K562 (cell line): ENCODE measurements around the gene RIN3. TPM values are rescaled to one million over a fixed set of nuclear protein-coding genes. Genes with fewer than 3 reads are reported as not detected.

Experiments used
- ATAC-seq: fragments of 200-7000 bp; cut with Tn5 transposase; 3 replicates; pipeline ENCODE4 v1.9.1; 2020; ENCODE audit warnings: moderate library complexity
- BruUV-seq: library from RNA; stranded (reverse); fragments of 400-500 nt; replicated peaks from 2 replicates; lab custom pipeline; 2021; lab: Mats Ljungman, UMichigan
- CTCF ChIA-PET: fragments of 300-600 bp; formaldehyde crosslinking; extraction: SDS; loops from one replicate; lab custom pipeline; 2021; ENCODE audit warnings: low intra/inter-chr PET ratio; lab: Yijun Ruan, JAX
- POLR2A ChIA-PET: fragments of 300-600, 350-650 bp; sonication (Branson Sonifier 250); formaldehyde crosslinking; extraction: SDS; loops from one replicate; lab custom pipeline; 2021; ENCODE audit warnings: antibody characterized with exemption, inconsistent platforms; lab: Yijun Ruan, JAX
- DNase-seq, 4 experiments: peaks; one replicate each; pipeline versions ENCODE4 v3.0.0 to v3.0.0-alpha.2; 2011 to 2018; ENCODE audit warnings: low spot score in 3 of 4, mixed read lengths in 3 of 4; ENCODE audit errors: extremely low read depth in 1 of 4
- FAIRE-seq: peaks from 2 replicates; lab custom pipeline; 2011; peaks lifted over from hg19 to GRCh38; lab: Jason Lieb, UNC
- H2AFZ ChIP-seq: 2 replicates; pipeline ENCODE4 v1.6.0; 2011; ENCODE audit warnings: low read depth, low read length, control low read depth, inconsistent platforms
- H3K27ac ChIP-seq: fragments of 200-600 bp; 3 replicates; pipeline ENCODE4 v1.8.0; 2011; ENCODE audit warnings: low read depth, mild to moderate bottlenecking, control low read depth, inconsistent platforms, low read length, moderate library complexity, mixed read lengths; ENCODE audit errors: extremely low read depth
- H3K27me3 ChIP-seq, 2 experiments: fragments of 300-600 bp in 1 of 2; 2 replicates in 1 of 2; 3 replicates in 1 of 2; pipeline versions ENCODE4 v1.6.0 to v1.8.0; 2011; ENCODE audit warnings: inconsistent platforms in 2 of 2, low read length in 2 of 2, mild to moderate bottlenecking in 1 of 2, mixed read lengths in 1 of 2, moderate library complexity in 1 of 2; ENCODE audit not compliant: control insufficient read depth in 2 of 2, insufficient read depth in 2 of 2
- H3K36me3 ChIP-seq: fragments of 300-600 bp; 3 replicates; pipeline ENCODE4 v1.8.0; 2011; ENCODE audit warnings: mild to moderate bottlenecking, low read length, inconsistent platforms; ENCODE audit not compliant: control insufficient read depth, insufficient read depth
- H3K4me1 ChIP-seq, 2 experiments: fragments of 200-600 bp in 1 of 2; replicated peaks in 1 of 2; 2 replicates in 1 of 2; 3 replicates in 1 of 2; pipeline versions ENCODE4 v1.5.1 to v1.8.0; 2011; ENCODE audit warnings: inconsistent platforms in 2 of 2, low read length in 2 of 2, mild to moderate bottlenecking in 1 of 2, mixed read lengths in 1 of 2, moderate library complexity in 1 of 2; ENCODE audit not compliant: control insufficient read depth in 2 of 2, insufficient read depth in 2 of 2
- H3K4me2 ChIP-seq: 2 replicates; pipeline ENCODE4 v1.6.1; 2011; ENCODE audit warnings: low read length, control low read depth, inconsistent platforms, mixed read lengths; ENCODE audit not compliant: insufficient read depth
- H3K4me3 ChIP-seq: fragments of 200-600 bp; sonication (generic), shearing (Covaris generic); 2 replicates; pipeline ENCODE4 v1.5.1; 2016; ENCODE audit warnings: control low read depth, inconsistent platforms
- H3K79me2 ChIP-seq: fragments of 200-600 bp; 3 replicates; pipeline ENCODE4 v1.8.0; 2011; ENCODE audit warnings: low read length, inconsistent platforms; ENCODE audit not compliant: control insufficient read depth, insufficient read depth
- H3K9ac ChIP-seq, 2 experiments: 2 replicates each; pipeline versions ENCODE4 v1.6.0 to v1.6.1; 2011; ENCODE audit warnings: low read depth in 2 of 2, low read length in 2 of 2, control low read depth in 1 of 2, inconsistent platforms in 1 of 2, mild to moderate bottlenecking in 1 of 2, mixed read lengths in 1 of 2; ENCODE audit not compliant: insufficient read depth in 1 of 2
- H3K9me1 ChIP-seq: one replicate; pipeline ENCODE4 v1.6.0; 2011; ENCODE audit warnings: inconsistent platforms, mild to moderate bottlenecking, low read length, moderate library complexity; ENCODE audit not compliant: control insufficient read depth, insufficient read depth
- H3K9me3 ChIP-seq: replicated peaks from 2 replicates; pipeline ENCODE4 v1.5.1; 2011; ENCODE audit warnings: low read depth, low read length, inconsistent platforms; ENCODE audit not compliant: control insufficient read depth, insufficient read depth
- H4K20me1 ChIP-seq: replicated peaks from 2 replicates; pipeline ENCODE4 v1.6.1; 2011; ENCODE audit warnings: low read length, inconsistent platforms, mixed read lengths; ENCODE audit not compliant: control insufficient read depth, insufficient read depth
- ESRRA ChIP-seq: fragments of 450-650 bp; IDR thresholded peaks from 2 replicates; pipeline ENCODE4 v1.6.1; 2014; ENCODE audit warnings: low read depth, mild to moderate bottlenecking, moderate library complexity, borderline replicate concordance
- HNRNPK ChIP-seq: fragments of 200-400 bp; formaldehyde crosslinking; IDR thresholded peaks from one replicate; pipeline ENCODE4 v1.6.1; 2018; ENCODE audit warnings: mild to moderate bottlenecking, low read depth, low read length; ENCODE audit not compliant: poor library complexity, severe bottlenecking
- RHOXF2B ChIP-seq: fragments of 250-450 bp; sonication (Bioruptor Pico); conservative IDR thresholded peaks from 2 replicates; pipeline ENCODE4 v1.5.1; 2021
- TCFL5 ChIP-seq: fragments of 250-450 bp; sonication (Bioruptor Pico); conservative IDR thresholded peaks from 2 replicates; pipeline ENCODE4 v1.6.1; 2021; ENCODE audit warnings: mild to moderate bottlenecking, moderate library complexity, matching md5 sums
- TOE1 ChIP-seq, 2 experiments: fragments of 450-650 bp in 1 of 2; sonication (generic) in 1 of 2; formaldehyde crosslinking in 1 of 2; IDR thresholded peaks; 2 replicates each; pipeline versions ENCODE4 v1.7.1 to v1.8.0; 2016 to 2022; ENCODE audit warnings: borderline replicate concordance in 2 of 2, mild to moderate bottlenecking in 2 of 2, antibody characterized with exemption in 1 of 2, inconsistent platforms in 1 of 2, low read depth in 1 of 2, missing genetic modification reagents in 1 of 2, moderate library complexity in 1 of 2
- WGBS: fragments of 100-300 bp; shearing (Covaris generic); methylation state at CpG from one replicate; pipeline ENCODE4 v1.1.6; 2016; ENCODE audit warnings: low coverage, mixed read lengths; ENCODE audit not compliant: insufficient coverage; ENCODE audit errors: missing lambda C conversion rate; 5-methylcytosine and 5-hydroxymethylcytosine counted together
- in situ Hi-C: fragments of 300-500 bp; cut with MboI; formaldehyde crosslinking; loops from 4 replicates; pipeline ENCODE4 v1.15.0; 2018; ENCODE audit warnings: inconsistent platforms, mixed read lengths
- intact Hi-C: fragments of 100-400 bp; cut with micrococcal nuclease; formaldehyde crosslinking; loops from 2 replicates; pipeline ENCODE4 v1.14.2; 2022
- polyA plus RNA-seq, 8 experiments: library from polyadenylated mRNA; depleted of rRNA in 4 of 8; stranded (reverse) in 5 of 8; unstranded in 3 of 8; fragments of >200 nt; fragmentation: Nextera tagmentation in 2 of 8; fragmentation: Illumina TruSeq in 1 of 8; extraction: Ambion mirVana in 2 of 8; extraction: Trizol in 1 of 8; gene quantifications; 2 replicates each; pipeline versions ENCODE4 v1.2.1 to v1.2.3, GENCODE V29; 2011 to 2014; ENCODE audit warnings: inconsistent platforms in 1 of 8, missing spikeins in 1 of 8
- total RNA-seq, 7 experiments: library from RNA; depleted of rRNA in 6 of 7; stranded (reverse); fragments of >200 nt in 6 of 7; fragmentation: Illumina TruSeq in 2 of 7; extraction: Trizol in 2 of 7; gene quantifications; 2 replicates each; pipeline versions ENCODE4 v1.2.1 to v1.2.3, GENCODE V29; 2011 to 2021; ENCODE audit warnings: low replicate concordance in 1 of 7
- TF ChIP-seq, protein P1 (sequence below): fragments of 250-450 bp; sonication (Bioruptor Pico); IDR thresholded peaks from 2 replicates; pipeline ENCODE4 v1.8.0; 2021; ENCODE audit warnings: borderline replicate concordance, mild to moderate bottlenecking, moderate library complexity; ENCODE audit not compliant: poor library complexity, severe bottlenecking

Gene RIN3
- total and polyA plus RNA-seq, 9 of the 15 experiments (the other 6 are each of a cell fraction or from before 2014, with no cell fraction given), result 0.01 to 0.49 (median 0.08) TPM; not detected in 5

DNA sequence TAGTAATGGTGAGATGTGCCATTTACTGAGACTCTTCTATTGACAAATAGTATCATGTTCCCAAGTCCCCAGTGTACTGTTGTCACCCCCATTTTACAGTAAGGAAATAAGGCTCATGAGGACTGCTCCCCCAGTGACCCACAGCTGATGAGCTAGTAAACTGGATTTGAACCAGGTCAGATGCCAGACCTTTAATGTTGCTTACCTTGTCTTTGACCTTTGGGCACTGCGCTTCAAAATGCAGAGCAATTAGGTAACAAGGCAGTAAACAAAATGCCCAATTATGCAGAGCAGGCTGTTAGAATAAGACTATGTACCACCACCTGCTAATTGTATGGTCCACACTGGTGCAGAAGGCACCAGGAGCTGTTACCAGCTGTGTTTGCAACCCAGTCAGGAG, 38.5 kb upstream of the RIN3 start:
- no TSS peak for BruUV-seq
- no peak for DNase-seq
- ChIA-PET POLR2A (no interaction called here), CTCF (no interaction called here)
- H4K20me1 ChIP-seq, result no peaks in the 10 kb centered on the region
- H3K4me3 ChIP-seq, result no peak overlapping the region
- no peak overlapping the region for H3K4me2 ChIP-seq
- H3K79me2 ChIP-seq, result no peaks in the 10 kb centered on the region
- no peaks in the 10 kb centered on the region for H3K9me1 ChIP-seq
- H3K27me3 ChIP-seq, result no peaks in the 10 kb centered on the region; a peak in 1 of 5 replicates
- ATAC-seq, result no peak
- no peaks in the 10 kb centered on the region for H3K9me3 ChIP-seq
- WGBS, result 9% methylated on average over 1 of the region's 1 CpG
- TF ChIP-seq, protein P1, sequence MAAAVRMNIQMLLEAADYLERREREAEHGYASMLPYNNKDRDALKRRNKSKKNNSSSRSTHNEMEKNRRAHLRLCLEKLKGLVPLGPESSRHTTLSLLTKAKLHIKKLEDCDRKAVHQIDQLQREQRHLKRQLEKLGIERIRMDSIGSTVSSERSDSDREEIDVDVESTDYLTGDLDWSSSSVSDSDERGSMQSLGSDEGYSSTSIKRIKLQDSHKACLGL (CRISPR knock-in tag), result no peak
- TF ChIP-seq TCFL5 (no peak), ESRRA (no peak), TOE1 (IDR thresholded peaks at IDR 0.05; ENCODE audit: borderline replicate concordance) (no peak), TOE1 (CRISPR knock-in tag; IDR thresholded peaks at IDR 0.05; ENCODE audit: borderline replicate concordance, low read depth) (no peak), HNRNPK (no peak), RHOXF2B (no peak)
- in situ Hi-C loops (no loop called here), intact Hi-C loops (no loop called here)
- no peak overlapping the region for H3K9ac ChIP-seq
- no peak for FAIRE-seq
- no peaks in the 10 kb centered on the region for H3K36me3 ChIP-seq
- no peaks in the 10 kb centered on the region for H3K4me1 ChIP-seq
- H2AFZ ChIP-seq, result no peak overlapping the region
- H3K27ac ChIP-seq, result no peak overlapping the region
